Omental fat pad (tissue), 4 donors: ENCODE measurements around the gene RGS6. TPM values are rescaled to one million over a fixed set of nuclear protein-coding genes. Genes with fewer than 3 reads are reported as not detected.

Experiments used
- ATAC-seq: fragments of 150-250 bp; one replicate; pipeline ENCODE4 v1.9.1; 2016; ENCODE audit warnings: mild to moderate bottlenecking, moderate library complexity; ENCODE audit not compliant: low FRiP score
- DNase-seq: peaks from one replicate; pipeline ENCODE4 v3.0.0-alpha.2; 2019; ENCODE audit warnings: low spot score
- CTCF ChIP-seq, 3 donors: fragments of 450-650 bp; IDR thresholded peaks; one replicate each; pipeline ENCODE4 v1.5.1; 2016 to 2017; ENCODE audit warnings: antibody characterized with exemption in 3 of 3, mild to moderate bottlenecking in 3 of 3, moderate library complexity in 2 of 3
- total RNA-seq, 4 donors: library from RNA; depleted of rRNA; stranded (reverse); fragments of >200 nt; gene quantifications; one replicate each; pipeline ENCODE4 v1.1.0, GENCODE V29; 2016

RGS6 gene
- total RNA-seq, 4 donors from 2014 or later, result 5.2 to 27.3 (median 6.9) TPM

GRCh38 chr14:72416081-72416849, 484.0 kb downstream of the RGS6 start:
- DNase-seq, result no peak
- ATAC-seq, result no peak
- TF ChIP-seq CTCF (IDR thresholded peaks at IDR 0.05), result no peak

GRCh38 chr14:72416892-72417291, 484.7 kb downstream of the RGS6 start:
- ATAC-seq (no peak), DNase-seq (no peak)
- TF ChIP-seq CTCF (IDR thresholded peaks at IDR 0.05), result no peak

- DNase-seq, result no peak
- no peak for TF ChIP-seq CTCF (IDR thresholded peaks at IDR 0.05)
- ATAC-seq, result no peak
Measured at GRCh38 chr14:72418806-72419205, 486.6 kb downstream of the RGS6 start.

GRCh38 chr14:72419226-72419775, 487.1 kb downstream of the RGS6 start:
- TF ChIP-seq CTCF (IDR thresholded peaks at IDR 0.05), result no peak
- DNase-seq (no peak), ATAC-seq (no peak)

GRCh38 chr14:72420749-72421474, 488.7 kb downstream of the RGS6 start:
- DNase-seq (peak; percentile 82), ATAC-seq (no peak)
- peak in 1 of 3 donors; percentile 27 for TF ChIP-seq CTCF (IDR thresholded peaks at IDR 0.05)

GRCh38 chr14:72423957-72424356, 491.7 kb downstream of the RGS6 start:
- ATAC-seq (no peak), DNase-seq (no peak)
- no peak for TF ChIP-seq CTCF (IDR thresholded peaks at IDR 0.05)
